HG02981 (cell line): ENCODE data around the gene MDK.

ENCODE experiments used
- ATAC-seq: cut with Tn5 transposase; IDR thresholded peaks from one replicate; pipeline ENCODE4 v1.9.1; 2021; ENCODE audit warnings: mild to moderate bottlenecking, moderate library complexity; ENCODE audit not compliant: unreplicated experiment

MDK gene

DNA sequence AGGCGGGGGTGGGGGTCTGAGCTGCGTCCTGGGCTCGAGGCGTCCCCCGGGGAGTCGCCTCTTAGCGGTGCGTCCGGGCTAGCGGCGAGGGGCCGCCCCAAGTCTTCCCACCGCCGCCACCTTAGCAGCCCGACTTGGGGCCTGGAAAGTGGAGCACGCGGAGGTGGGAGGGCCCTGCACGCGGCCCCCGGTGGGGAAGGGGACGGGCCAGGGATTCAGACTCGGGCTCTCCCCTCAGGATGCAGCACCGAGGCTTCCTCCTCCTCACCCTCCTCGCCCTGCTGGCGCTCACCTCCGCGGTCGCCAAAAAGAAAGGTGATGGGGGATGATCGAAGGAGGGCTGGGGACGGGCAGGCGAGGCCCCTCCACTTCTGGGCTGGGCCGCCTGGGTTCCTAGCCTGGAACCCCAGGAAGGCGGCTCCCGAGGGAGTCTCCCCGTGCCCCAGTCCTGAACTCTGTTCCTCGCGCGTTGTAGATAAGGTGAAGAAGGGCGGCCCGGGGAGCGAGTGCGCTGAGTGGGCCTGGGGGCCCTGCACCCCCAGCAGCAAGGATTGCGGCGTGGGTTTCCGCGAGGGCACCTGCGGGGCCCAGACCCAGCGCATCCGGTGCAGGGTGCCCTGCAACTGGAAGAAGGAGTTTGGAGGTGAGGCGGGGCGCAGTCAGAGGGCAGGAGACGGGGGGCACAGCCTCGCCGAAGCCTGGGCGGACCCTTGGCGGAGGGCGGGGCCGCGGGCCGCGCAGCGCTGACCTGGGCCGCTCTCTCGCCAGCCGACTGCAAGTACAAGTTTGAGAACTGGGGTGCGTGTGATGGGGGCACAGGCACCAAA, 563 bp downstream of the MDK start:
- no peak for ATAC-seq

GRCh38 chr11:46382646-46383403, 1.4 kb downstream of the MDK start:
- no peak for ATAC-seq

- no peak for ATAC-seq
These were observed 1.9 kb downstream of the MDK start for GRCh38 chr11:46383404-46383758.

GRCh38 chr11:46383974-46384701, 2.7 kb downstream of the MDK start:
- ATAC-seq, result no peak

- ATAC-seq, result no peak
These were observed 3.9 kb downstream of the MDK start for GRCh38 chr11:46385169-46386004.

GRCh38 chr11:46386005-46386578, 4.6 kb downstream of the MDK start:
- ATAC-seq, result no peak

DNA sequence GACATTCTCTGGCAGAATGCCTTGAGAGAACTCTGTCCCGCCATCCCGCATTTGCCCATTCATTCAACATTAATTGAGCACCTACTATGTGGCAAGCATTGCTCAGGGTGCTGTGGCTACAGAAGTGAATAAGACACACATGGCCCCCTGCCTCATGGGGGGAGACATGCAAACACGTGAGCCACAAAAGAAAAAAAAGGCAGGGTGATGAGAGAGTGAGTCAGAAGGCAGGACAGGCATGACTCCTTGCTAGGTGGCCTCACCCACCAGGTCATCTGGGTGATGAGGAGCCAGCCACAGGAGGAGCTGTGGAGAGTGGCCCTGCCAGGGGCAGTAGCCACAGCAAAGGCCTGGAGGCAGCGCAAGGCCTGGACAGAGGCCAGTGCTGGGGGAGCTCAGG, 5.2 kb downstream of the MDK start:
- ATAC-seq, result no peak

GRCh38 chr11:46387456-46387855, 6.0 kb downstream of the MDK start:
- no peak for ATAC-seq

DNA sequence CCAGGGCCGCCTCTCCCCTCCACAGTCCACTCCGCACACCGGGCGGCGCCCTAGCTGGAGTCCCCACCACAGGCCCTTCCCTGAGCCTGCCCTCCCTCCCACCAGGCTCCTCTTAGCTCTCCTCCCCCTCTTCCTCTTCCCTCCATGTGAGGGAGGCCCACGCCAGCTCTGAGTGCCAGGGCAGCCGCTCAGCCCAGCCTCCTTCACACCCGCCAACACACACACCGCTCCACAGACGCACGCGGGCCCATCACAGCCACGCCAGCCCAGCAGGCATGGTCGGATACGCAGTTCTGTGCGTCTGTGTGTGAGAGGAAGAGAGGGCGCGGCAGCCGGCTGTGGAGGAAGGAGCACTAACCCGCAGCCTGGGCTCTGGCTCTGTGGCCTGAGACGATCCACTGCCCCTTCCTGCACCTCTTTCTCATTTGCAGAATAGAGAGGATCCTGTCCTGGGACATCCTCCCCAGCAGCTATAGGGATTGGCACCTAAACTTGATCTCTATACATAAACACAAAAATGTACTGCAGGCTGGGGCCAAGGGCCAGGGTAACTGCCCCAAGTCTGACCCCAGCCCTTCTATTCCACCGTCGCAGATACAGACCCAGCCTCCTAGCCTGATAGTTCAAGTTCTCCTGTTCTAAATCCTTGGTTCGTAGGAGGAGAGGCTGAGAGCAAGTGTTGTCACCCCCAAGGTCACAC, 6.6 kb downstream of the MDK start:
- no peak for ATAC-seq

- ATAC-seq, result no peak
These were observed 7.4 kb downstream of the MDK start for GRCh38 chr11:46388619-46389449.

DNA sequence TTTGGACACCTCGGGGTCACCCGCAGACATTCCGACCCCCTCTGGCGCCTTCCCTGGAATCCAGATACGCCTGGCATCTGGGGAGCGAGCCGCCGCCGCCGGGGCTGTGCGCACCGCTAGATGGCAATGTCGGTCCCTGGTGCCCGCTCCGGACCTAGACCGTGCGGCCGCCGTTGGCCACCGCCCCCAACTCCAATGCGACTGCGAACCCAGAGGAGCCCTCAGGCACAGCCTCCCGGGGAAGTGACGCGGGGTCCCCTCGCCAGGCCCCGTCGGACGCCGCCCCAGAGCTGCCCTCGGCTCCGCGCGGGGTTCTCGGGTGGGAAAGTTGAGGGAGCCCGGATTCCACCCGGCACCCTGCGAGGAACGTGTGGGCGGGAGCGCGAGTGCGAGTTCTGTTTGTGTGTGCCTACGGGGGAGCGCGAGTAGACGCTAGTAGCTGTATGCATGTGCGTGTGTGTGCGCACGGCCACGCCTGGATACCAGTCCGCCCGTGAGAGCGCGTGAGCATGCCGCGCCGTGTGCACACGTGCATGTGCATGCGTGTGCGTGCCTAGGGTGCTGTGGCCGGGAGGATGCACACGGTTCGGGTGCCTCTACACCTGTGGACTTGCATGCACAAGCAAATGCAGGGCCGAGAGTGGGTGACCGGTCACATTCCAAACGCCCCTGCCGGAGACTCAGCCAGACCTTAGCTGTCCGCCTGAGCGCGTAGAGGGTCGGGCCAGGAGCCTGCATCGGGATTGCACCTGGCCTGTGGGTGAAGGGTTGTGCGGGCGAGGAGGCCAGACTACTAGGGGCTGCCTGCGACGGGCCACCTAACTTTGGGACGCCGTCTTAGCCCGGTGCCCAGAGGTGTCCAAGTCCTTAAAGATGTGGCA, 8.2 kb downstream of the MDK start:
- no peak for ATAC-seq

DNA sequence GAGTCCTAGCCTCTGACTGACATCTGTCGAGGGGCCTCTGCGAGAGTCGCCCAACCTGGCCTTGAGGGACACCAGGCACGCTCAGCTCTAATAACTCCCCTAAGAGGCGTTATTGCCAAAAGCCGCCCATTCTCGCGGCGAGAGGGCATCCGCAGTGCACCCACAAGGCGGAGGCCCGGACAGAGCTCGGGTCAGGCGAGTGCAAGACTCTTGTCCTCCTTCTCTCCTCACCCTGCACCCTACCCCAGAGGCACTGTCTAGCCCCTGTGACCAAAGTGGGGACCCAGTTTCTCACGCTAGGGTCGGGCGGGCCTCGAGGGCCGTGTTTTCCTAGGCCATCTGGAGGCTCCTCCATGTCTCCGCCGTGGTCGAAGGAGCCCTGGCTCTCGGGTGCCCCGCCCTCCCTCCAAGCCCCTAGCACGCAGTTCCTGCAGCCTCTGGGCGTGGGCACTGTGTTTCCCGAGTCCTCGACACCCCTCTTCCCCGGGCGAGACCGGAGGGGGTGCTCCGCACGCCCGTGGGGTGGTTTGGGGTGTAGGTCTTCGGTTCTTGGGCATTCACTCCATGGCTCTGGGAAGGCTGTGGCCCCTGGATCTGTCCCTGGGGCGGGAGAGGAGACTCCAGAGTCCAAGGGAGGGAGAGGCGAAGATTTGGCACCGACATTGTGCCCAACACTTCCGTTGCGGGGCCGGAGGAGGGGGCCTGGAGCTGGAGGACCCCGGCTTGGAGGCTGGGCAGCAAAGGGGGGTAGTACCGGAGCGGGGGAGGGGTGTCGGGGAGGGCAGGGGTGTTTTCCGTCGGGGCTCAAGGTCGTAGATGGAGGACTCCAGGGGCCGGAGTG, 9.1 kb downstream of the MDK start:
- ATAC-seq, result no peak

DNA sequence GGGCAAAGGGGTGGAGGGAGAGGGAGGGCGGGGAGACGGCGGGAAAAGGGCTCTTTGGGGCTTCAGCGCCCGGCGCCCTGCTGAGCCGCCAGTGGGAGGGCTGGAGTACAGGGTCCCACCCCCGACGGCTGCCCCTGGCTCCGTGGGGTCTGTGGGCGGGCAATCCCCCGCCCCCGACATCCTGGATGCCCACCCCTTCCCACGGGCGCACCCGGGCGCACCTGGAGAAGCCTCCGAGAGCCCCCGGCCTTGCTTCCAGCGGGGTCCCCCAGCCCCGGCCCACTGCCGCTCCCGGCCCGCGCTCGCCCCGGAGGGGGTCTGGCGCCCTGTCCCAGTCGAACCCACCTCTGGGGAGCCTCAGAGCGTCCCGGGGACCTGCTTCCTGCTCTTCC, 9.7 kb downstream of the MDK start:
- no peak for ATAC-seq

DNA sequence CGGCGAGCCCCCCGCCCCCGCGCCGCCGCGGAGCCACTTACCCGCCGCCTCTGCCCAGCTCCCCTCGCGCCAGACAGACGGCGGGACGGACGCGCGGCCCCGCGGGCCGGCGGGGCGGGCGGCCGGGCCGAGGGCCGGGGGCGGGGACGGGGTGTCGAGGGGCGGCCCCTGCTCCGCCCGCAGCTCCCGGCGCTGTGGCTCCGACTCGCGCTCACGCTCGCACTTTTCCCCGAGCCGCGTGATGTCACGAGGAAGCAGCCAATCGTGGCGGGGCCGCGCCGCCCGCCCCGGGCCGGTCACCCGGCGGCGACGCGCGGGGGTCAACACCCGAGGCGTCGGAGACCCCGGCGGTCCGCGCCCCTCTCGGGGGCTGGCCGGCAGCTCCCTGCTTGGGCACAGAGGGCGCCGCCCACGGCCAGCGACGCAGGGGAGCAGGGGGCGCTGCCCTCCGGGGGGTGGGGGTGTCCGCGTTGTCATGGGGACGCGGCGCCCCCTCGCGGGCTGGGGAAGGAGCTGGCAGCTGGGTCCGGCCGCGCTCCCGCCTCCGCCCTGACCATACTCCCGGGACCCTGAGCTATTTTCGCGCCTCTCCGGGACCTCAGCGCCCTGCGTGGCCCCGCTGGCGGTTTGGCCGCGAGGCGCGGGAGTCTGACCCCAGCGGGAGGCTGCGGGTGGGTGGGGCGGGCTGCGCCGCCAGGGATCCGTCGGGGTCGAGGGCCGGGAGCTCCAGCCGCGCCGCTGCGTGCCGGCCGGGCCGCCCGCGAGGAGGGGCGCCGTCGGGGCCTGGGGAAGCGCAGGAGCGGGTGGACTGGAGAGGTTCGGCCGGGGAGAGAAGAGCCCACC, 10.3 kb downstream of the MDK start, which contains the start of gene CHRM4:
TSS of gene CHRM4 (minus strand) at position 199 of the 843 bp plus-strand sequence. CDS start 5,219 bp downstream, outside the sequence.
- ATAC-seq, result no peak

DNA sequence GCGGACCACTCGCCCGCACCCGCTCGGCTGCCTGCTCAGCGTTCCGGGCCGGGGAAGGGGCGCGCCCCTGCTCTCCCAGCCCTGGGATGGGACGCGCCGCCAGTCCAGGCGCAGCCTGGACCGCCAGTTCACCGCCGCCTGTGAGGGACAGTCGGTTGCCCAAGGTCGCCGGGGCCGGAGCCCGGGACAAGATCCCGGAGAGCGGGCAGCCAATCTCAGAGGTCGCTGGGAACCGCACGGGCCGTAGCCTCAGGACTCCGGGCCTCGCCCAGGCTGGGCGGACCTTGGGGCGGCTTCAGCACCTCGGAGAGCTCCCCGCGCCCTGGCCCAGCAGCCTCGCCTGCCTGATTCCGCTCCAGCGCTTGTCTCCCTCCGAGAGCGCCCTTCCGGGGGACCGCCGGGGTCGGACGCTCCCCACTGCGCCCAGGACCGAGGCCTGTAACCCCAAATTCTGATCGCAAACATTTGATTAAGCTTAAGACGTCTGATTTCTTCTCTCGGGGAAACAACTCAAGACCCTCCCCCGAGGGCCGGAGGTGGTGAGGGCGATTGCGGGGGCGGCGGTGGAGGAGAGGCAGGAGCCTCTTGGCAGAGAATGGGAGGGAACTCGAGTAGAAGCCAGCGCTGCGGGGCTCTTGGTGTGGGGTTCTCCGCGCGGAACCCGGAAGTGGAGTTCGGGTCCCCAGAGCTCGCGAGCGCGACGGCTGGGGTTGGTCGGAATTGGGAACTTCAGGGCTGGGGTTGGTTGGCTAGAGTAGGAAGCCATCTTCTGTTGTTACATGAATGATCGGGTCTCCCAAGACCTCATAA, 11.2 kb downstream of the MDK start:
- ATAC-seq, result peak; percentile 62
